ENCODE measurements around the gene IL17B. TPM values are rescaled to one million over a fixed set of nuclear protein-coding genes. Genes with fewer than 3 reads are reported as not detected.

Gene IL17B
- total and polyA plus RNA-seq, 8 donors, result 0.56 to 31.0 (median 1.8) TPM; not detected in 3

GRCh38 chr5:149407323-149408251 lies 28.5 kb upstream of the IL17B start:
- WGBS, 5 donors, result 40 to 68% (median 56%) methylated on average over 11 of the region's 11 CpGs
- TF ChIP-seq POLR2AphosphoS5 (IDR thresholded peaks at IDR 0.05), result no peak
- TF ChIP-seq, protein P1, sequence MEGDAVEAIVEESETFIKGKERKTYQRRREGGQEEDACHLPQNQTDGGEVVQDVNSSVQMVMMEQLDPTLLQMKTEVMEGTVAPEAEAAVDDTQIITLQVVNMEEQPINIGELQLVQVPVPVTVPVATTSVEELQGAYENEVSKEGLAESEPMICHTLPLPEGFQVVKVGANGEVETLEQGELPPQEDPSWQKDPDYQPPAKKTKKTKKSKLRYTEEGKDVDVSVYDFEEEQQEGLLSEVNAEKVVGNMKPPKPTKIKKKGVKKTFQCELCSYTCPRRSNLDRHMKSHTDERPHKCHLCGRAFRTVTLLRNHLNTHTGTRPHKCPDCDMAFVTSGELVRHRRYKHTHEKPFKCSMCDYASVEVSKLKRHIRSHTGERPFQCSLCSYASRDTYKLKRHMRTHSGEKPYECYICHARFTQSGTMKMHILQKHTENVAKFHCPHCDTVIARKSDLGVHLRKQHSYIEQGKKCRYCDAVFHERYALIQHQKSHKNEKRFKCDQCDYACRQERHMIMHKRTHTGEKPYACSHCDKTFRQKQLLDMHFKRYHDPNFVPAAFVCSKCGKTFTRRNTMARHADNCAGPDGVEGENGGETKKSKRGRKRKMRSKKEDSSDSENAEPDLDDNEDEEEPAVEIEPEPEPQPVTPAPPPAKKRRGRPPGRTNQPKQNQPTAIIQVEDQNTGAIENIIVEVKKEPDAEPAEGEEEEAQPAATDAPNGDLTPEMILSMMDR (IDR thresholded peaks at IDR 0.05), result no peak
- TF ChIP-seq EP300 (IDR thresholded peaks at IDR 0.05), result no peak
- no peak for TF ChIP-seq POLR2A (IDR thresholded peaks at IDR 0.05)
- Histone ChIP-seq H3K4me3 (peak overlapping the region; percentile 46 to 63 (median 59)), H3K9me3 (no peaks in the 10 kb centered on the region), H3K4me1 (peaks cover 11 to 24% (median 17%) of the 10 kb centered on the region in 4 donors), H3K27me3 (no peaks in the 10 kb centered on the region), H3K27ac (peak overlapping the region; percentile 28 to 95 (median 89)), H3K36me3 (peaks cover 0 to 55% (median 5%) of the 10 kb centered on the region in 4 donors)
- peak in 1 of 2 donors; percentile 17 for DNase-seq
- intact Hi-C loops (cut with DNase I; ENCODE audit: low total_unique reads), result no loop called here

- no peaks in the 10 kb centered on the region for H3K9me3 ChIP-seq
- H3K27ac ChIP-seq, result peak overlapping the region; percentile 28 to 95 (median 89)
- peaks cover 8 to 21% (median 16%) of the 10 kb centered on the region in 4 donors for H3K4me1 ChIP-seq
- intact Hi-C loops (cut with DNase I; ENCODE audit: low total_unique reads), result no loop called here
- peak overlapping the region; percentile 46 to 63 (median 59) for H3K4me3 ChIP-seq
- H3K27me3 ChIP-seq, result no peaks in the 10 kb centered on the region
- H3K36me3 ChIP-seq, result peaks cover 0 to 48% (median 5%) of the 10 kb centered on the region in 4 donors
- 65 to 78% (median 72%) methylated on average over 4 of the region's 4 CpGs for WGBS, 5 donors
- no peak for DNase-seq
- TF ChIP-seq, protein P1 (IDR thresholded peaks at IDR 0.05), result no peak
- no peak for TF ChIP-seq POLR2AphosphoS5 (IDR thresholded peaks at IDR 0.05)
- no peak for TF ChIP-seq POLR2A (IDR thresholded peaks at IDR 0.05)
- TF ChIP-seq EP300 (IDR thresholded peaks at IDR 0.05), result no peak
These were observed 27.9 kb upstream of the IL17B start for GRCh38 chr5:149406979-149407306.

- peaks cover 0 to 43% (median 5%) of the 10 kb centered on the region in 4 donors for H3K36me3 ChIP-seq
- 45 to 66% (median 59%) methylated on average over 9 of the region's 9 CpGs for WGBS, 5 donors
- H3K9me3 ChIP-seq, result no peaks in the 10 kb centered on the region
- peak overlapping the region; percentile 28 to 95 (median 89) for H3K27ac ChIP-seq
- intact Hi-C loops (cut with DNase I; ENCODE audit: low total_unique reads), result no loop called here
- H3K4me1 ChIP-seq, result peaks cover 8 to 21% (median 16%) of the 10 kb centered on the region in 4 donors
- peak; percentile 66 for TF ChIP-seq EP300 (IDR thresholded peaks at IDR 0.05)
- TF ChIP-seq, protein P1 (IDR thresholded peaks at IDR 0.05), result no peak
- peak in 2 of 4 donors; percentile 70 to 71 for TF ChIP-seq POLR2A (IDR thresholded peaks at IDR 0.05)
- peak; percentile 86 to 92 (median 86) for TF ChIP-seq POLR2AphosphoS5 (IDR thresholded peaks at IDR 0.05)
- no peaks in the 10 kb centered on the region for H3K27me3 ChIP-seq
- peak in 1 of 2 donors; percentile 89 for DNase-seq
- H3K4me3 ChIP-seq, result peak overlapping the region; percentile 46 to 63 (median 59)
These were observed 27.3 kb upstream of the IL17B start for GRCh38 chr5:149406203-149406978.
